CD4-positive, alpha-beta T cell (primary cell): Measurements from ENCODE around the gene GNA12. TPM values are rescaled to one million over a fixed set of nuclear protein-coding genes. Genes with fewer than 3 reads are reported as not detected.
A peak's percentile ranks its signal among the peaks of the same experiment; 100 is the strongest.
"Not testable (repeated sequence)": the region's sequence is repeated elsewhere in the genome, so short reads cannot be mapped to it uniquely, and the experiment has no call there.

Experiments
- ATAC-seq: fragments of 200-7000 bp; cut with Tn5 transposase; one replicate; pipeline ENCODE4 v1.10.0; 2022; ENCODE audit warnings: mild to moderate bottlenecking; ENCODE audit not compliant: poor library complexity
- CTCF ChIA-PET: fragments of 350-600 bp; sonication (Branson Sonifier 250); formaldehyde crosslinking; loops from one replicate; lab custom pipeline; 2021; ENCODE audit warnings: antibody characterized with exemption, inconsistent platforms; lab: Charles Lee
- POLR2A ChIA-PET: fragments of 350-600 bp; sonication (Branson Sonifier 250); formaldehyde crosslinking; loops from one replicate; lab custom pipeline; 2021; ENCODE audit warnings: antibody characterized with exemption, inconsistent platforms; lab: Charles Lee
- DNase-seq, 14 experiments: peaks; one replicate each; pipeline ENCODE4 v3.0.0-alpha.2; 2013 to 2020; ENCODE audit warnings: mixed read lengths in 2 of 14
- H3K27ac ChIP-seq, 2 donors: one replicate each; pipeline versions ENCODE4 v1.5.1 to v1.7.0; 2013; ENCODE audit warnings: low read length in 2 of 2, low read depth in 1 of 2, mild to moderate bottlenecking in 1 of 2
- H3K27me3 ChIP-seq, 2 experiments: 1 replicate in 1 of 2; 2 replicates in 1 of 2; pipeline versions ENCODE4 v1.6.1 to v1.7.0; 2013; ENCODE audit warnings: low read length in 2 of 2, control low read depth in 1 of 2, mild to moderate bottlenecking in 1 of 2, moderate library complexity in 1 of 2; ENCODE audit not compliant: insufficient read depth in 2 of 2, control insufficient read depth in 1 of 2
- H3K36me3 ChIP-seq: one replicate; pipeline ENCODE4 v1.6.1; 2013; ENCODE audit warnings: low read length, control low read depth; ENCODE audit not compliant: insufficient read depth
- H3K4me1 ChIP-seq: one replicate; pipeline ENCODE4 v1.6.1; 2013; ENCODE audit warnings: low read length, control low read depth; ENCODE audit not compliant: insufficient read depth
- H3K4me3 ChIP-seq: one replicate; pipeline ENCODE4 v1.5.1; 2013; ENCODE audit warnings: mild to moderate bottlenecking, low read length, moderate library complexity
- H3K9me3 ChIP-seq, 2 experiments: 1 replicate in 1 of 2; 2 replicates in 1 of 2; pipeline versions ENCODE4 v1.6.1 to v1.7.0; 2013; ENCODE audit warnings: low read length in 2 of 2, mild to moderate bottlenecking in 2 of 2, control low read depth in 1 of 2, moderate library complexity in 1 of 2; ENCODE audit not compliant: control insufficient read depth in 1 of 2, insufficient read depth in 1 of 2
- H3K27ac Mint-ChIP-seq: one replicate; pipeline ENCODE4 v1.8.0; 2020; ENCODE audit warnings: mixed read lengths
- H3K27me3 Mint-ChIP-seq: one replicate; pipeline ENCODE4 v1.8.0; 2021; ENCODE audit warnings: mixed read lengths
- H3K36me3 Mint-ChIP-seq: one replicate; pipeline ENCODE4 v1.8.0; 2021; ENCODE audit warnings: low read depth, mixed read lengths
- H3K4me1 Mint-ChIP-seq: one replicate; pipeline ENCODE4 v1.8.0; 2021; ENCODE audit warnings: low read depth, mixed read lengths
- H3K4me3 Mint-ChIP-seq: one replicate; pipeline ENCODE4 v1.8.0; 2020; ENCODE audit warnings: mild to moderate bottlenecking, mixed read lengths
- H3K9me3 Mint-ChIP-seq: one replicate; pipeline ENCODE4 v1.8.0; 2020; ENCODE audit warnings: mixed read lengths
- intact Hi-C, 2 experiments: fragments of 100-400 bp; cut with DNase I in 1 of 2; cut with micrococcal nuclease in 1 of 2; formaldehyde crosslinking; loops; one replicate each; pipeline versions ENCODE4 v1.15.1 to v1.9.0; 2023 to 2025; cut with DNase I, micrococcal nuclease
- total RNA-seq, 174 experiments: library from RNA in 2 of 174; stranded (reverse) in 2 of 174; gene quantifications; one replicate each; pipeline ENCODE4 v1.2.3 and lab custom pipeline; 2021 to 2026
- TF ChIP-seq, protein P1 (sequence below): fragments of 200-600 bp; IDR thresholded peaks from one replicate; pipeline ENCODE4 v1.8.0; 2022; ENCODE audit warnings: antibody characterized with exemption, mild to moderate bottlenecking

The GNA12 gene
- total RNA-seq, 2 experiments from 2014 or later: 16.0 to 16.1 TPM

DNA sequence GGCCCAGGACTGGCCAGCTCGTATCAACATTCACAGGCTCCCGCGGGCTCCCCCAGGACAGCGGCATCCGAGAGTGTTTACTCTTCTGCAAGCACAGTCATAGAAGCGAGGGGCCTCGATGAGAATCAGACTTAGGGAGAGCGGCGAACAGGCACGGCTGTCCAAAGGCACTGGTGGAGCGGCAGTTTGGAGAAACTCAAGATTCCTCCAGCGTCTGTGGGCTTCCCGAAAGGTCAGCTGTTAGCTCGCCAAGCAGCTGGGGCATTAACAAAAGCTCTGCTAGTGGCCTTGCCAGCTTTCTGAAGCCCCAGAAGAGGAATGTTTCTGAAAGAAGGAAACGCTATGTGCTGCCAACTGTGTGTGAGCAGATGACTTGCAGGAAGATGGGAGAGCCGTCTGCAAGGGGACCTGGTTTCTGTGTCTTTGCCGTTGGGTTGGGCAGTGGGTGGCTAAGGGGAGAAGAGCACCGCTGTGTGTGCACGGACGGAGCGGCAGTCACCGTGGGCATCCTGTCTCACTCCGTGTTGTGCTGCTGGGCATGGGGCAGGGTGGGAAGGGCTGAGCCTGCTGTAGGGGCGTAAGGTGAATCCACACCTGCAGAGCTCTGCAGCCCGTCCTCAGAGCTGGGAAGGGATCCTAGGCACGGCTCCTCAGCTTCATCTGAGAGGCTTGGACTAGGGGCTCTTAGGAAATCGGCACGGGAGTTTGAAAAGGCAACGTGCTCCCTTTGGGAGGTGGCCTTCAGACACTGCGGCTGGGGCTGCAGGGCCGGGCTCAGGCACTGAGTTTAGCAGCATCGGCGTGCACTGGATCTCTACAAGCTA, 114.0 kb downstream of the GNA12 start:
- H3K9me3 Mint-ChIP-seq: no peaks in the 10 kb centered on the region
- peaks cover 13% of the 10 kb centered on the region for H3K36me3 ChIP-seq
- H3K4me3 Mint-ChIP-seq: no peak overlapping the region
- DNase-seq: peak in 2 of 14 experiments; percentile 4 to 25
- ATAC-seq: no peak
- intact Hi-C loops: no loop called here
- TF ChIP-seq, protein P1, sequence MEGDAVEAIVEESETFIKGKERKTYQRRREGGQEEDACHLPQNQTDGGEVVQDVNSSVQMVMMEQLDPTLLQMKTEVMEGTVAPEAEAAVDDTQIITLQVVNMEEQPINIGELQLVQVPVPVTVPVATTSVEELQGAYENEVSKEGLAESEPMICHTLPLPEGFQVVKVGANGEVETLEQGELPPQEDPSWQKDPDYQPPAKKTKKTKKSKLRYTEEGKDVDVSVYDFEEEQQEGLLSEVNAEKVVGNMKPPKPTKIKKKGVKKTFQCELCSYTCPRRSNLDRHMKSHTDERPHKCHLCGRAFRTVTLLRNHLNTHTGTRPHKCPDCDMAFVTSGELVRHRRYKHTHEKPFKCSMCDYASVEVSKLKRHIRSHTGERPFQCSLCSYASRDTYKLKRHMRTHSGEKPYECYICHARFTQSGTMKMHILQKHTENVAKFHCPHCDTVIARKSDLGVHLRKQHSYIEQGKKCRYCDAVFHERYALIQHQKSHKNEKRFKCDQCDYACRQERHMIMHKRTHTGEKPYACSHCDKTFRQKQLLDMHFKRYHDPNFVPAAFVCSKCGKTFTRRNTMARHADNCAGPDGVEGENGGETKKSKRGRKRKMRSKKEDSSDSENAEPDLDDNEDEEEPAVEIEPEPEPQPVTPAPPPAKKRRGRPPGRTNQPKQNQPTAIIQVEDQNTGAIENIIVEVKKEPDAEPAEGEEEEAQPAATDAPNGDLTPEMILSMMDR: no peak
- no peak overlapping the region for H3K27ac Mint-ChIP-seq
- H3K36me3 Mint-ChIP-seq: peaks cover 54% of the 10 kb centered on the region
- no peak overlapping the region for H3K4me3 ChIP-seq
- POLR2A ChIA-PET: no interaction called here
- peaks cover 15% of the 10 kb centered on the region for H3K4me1 Mint-ChIP-seq
- no peak overlapping the region for H3K27ac ChIP-seq
- no peaks in the 10 kb centered on the region for H3K27me3 Mint-ChIP-seq
- no peaks in the 10 kb centered on the region for H3K9me3 ChIP-seq
- CTCF ChIA-PET: interaction anchor here (0.9 kb wide), 1 partner anchor 20 kb away, joined by 4 read pairs; no protein-coding TSS in a partner anchor
- H3K4me1 ChIP-seq: peaks cover 3% of the 10 kb centered on the region
- H3K27me3 ChIP-seq: no peaks in the 10 kb centered on the region

DNA sequence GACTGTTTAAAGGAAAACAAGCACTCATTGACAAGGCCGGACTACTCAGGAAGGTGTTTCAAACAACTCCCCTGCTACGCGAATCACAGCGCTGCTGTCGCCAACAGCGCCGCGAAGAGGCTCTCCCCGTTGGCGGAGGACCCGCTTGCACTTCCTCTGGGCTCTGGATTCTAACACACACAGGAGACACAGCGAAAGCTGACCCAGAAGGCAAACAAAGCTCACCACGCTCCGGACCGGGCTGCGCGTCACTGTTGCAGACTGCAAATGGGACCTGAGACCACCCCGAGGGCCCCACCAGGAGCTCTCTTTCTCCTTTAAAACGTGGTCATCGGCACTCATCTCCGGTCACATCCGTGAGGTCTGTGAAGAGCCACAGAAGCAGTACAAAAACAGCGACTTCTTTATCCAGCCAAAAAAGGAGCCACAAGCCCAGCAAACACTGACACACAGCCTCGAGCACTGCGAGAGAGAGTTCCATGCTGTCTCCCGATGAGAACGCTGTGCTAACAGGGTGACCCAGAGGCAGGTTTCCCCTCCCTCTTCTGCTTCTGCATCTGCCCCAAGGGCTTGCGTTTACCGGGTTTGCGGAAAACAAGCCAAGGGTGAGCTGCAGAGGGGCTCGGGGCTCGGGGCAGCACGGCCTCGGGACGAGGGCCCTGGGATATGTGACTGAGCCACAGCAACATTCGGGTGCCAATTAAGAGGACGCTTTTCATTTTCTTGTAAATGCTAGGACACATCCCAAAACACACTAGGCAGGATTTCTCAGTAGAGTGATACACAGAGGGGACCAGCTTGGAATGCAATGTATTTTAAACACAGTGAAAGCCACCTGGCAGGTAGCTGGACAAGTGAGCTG, 114.8 kb downstream of the GNA12 start:
- no peak overlapping the region for H3K27ac ChIP-seq
- DNase-seq (peak in 2 of 14 experiments; percentile 5 to 29), ATAC-seq (no peak)
- H3K4me3 ChIP-seq: no peak overlapping the region
- H3K36me3 ChIP-seq: peaks cover 13% of the 10 kb centered on the region
- Mint-ChIP-seq H3K36me3 (peaks cover 54% of the 10 kb centered on the region), H3K4me1 (peaks cover 9% of the 10 kb centered on the region), H3K27me3 (no peaks in the 10 kb centered on the region), H3K9me3 (no peaks in the 10 kb centered on the region), H3K4me3 (no peak overlapping the region), H3K27ac (no peak overlapping the region)
- ChIA-PET CTCF (interaction anchor here (0.9 kb wide), 1 partner anchor 20 kb away, joined by 4 read pairs; no protein-coding TSS in a partner anchor), POLR2A (no interaction called here)
- intact Hi-C loops: no loop called here
- H3K4me1 ChIP-seq: no peaks in the 10 kb centered on the region
- no peaks in the 10 kb centered on the region for H3K27me3 ChIP-seq
- H3K9me3 ChIP-seq: no peaks in the 10 kb centered on the region
- TF ChIP-seq, protein P1: no peak

DNA sequence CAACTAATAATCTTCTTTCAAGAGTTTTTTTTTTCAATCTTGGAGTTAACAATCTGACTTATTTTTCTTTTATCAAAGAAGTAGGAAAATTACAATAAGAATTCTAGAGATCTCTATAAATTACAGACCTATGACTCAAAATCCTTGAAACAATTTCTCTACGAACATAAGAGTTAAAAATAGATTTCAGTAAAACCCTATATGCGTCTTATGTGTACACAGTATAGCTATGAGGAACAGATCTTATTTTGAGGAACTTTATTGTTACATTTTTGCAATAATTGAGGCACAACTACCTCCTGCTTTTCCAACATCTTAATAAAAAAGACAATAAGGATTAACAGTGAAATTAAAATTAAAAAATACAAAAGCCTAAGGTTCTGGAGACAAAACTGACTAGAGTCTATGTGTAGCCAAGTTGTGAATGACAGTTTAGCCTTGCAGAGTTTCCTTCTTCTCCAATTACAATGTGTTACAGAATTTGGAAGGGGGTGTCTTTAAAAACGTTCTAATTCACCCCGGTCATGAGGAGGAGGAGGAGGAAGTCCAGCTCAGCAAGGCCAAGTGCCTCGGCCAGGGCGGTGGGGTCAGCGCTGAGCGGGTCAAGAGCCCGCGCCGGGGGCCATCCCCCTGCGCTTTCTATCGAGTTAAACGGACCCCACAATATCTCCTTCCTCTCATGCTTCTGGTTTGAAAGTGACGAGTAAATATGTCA, 115.6 kb downstream of the GNA12 start:
- Histone ChIP-seq H3K4me1 (no peaks in the 10 kb centered on the region), H3K27ac (no peak overlapping the region), H3K27me3 (no peaks in the 10 kb centered on the region), H3K9me3 (no peaks in the 10 kb centered on the region), H3K4me3 (no peak overlapping the region), H3K36me3 (peaks cover 13% of the 10 kb centered on the region)
- ATAC-seq (no peak), DNase-seq (no peak)
- intact Hi-C loops: no loop called here
- POLR2A ChIA-PET: no interaction called here
- no peak overlapping the region for H3K4me3 Mint-ChIP-seq
- H3K9me3 Mint-ChIP-seq: no peaks in the 10 kb centered on the region
- H3K27ac Mint-ChIP-seq: no peak overlapping the region
- CTCF ChIA-PET: no interaction called here
- peaks cover 54% of the 10 kb centered on the region for H3K36me3 Mint-ChIP-seq
- TF ChIP-seq, protein P1: no peak
- peaks cover 4% of the 10 kb centered on the region for H3K4me1 Mint-ChIP-seq
- H3K27me3 Mint-ChIP-seq: no peaks in the 10 kb centered on the region

DNA sequence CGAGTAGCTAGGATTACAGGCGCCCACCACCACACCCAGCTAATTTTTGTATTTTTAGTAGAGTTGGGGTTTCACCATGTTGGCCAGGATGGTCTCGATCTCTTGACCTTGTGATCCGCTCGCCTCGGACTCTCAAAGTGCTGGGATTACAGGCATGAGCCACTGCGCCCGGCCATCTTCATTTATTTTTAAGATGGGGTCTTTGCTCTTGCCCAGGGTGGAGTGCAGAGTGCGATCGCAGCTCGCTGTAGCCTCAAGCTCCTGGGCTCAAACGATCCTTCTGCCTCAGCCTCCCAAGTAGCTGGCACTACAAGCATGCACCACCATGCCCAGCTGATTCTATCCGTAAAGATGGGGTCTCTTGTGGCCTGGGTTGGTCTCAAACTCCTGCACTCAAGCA, 116.9 kb downstream of the GNA12 start:
- H3K27ac ChIP-seq, intact Hi-C loops, H3K27me3 Mint-ChIP-seq, H3K4me1 ChIP-seq, H3K4me3 ChIP-seq, H3K9me3 ChIP-seq, H3K27me3 ChIP-seq, H3K27ac Mint-ChIP-seq, POLR2A ChIA-PET, ATAC-seq, H3K4me3 Mint-ChIP-seq, H3K9me3 Mint-ChIP-seq, H3K4me1 Mint-ChIP-seq: not testable (repeated sequence)
- H3K36me3 ChIP-seq: peaks cover 13% of the 10 kb centered on the region
- CTCF ChIA-PET: interaction anchor here (0.9 kb wide), 1 partner anchor 8 kb away, joined by 4 read pairs; no protein-coding TSS in a partner anchor
- peaks cover 42% of the 10 kb centered on the region for H3K36me3 Mint-ChIP-seq
- peak in 2 of 14 experiments; percentile 3 to 8 for DNase-seq
